ENCODE results near the gene KRT34. TPM values are rescaled to one million over a fixed set of nuclear protein-coding genes. Genes with fewer than 3 reads are reported as not detected.

KRT34 gene
- total RNA-seq, 2 experiments from 2014 or later = not detected

DNA sequence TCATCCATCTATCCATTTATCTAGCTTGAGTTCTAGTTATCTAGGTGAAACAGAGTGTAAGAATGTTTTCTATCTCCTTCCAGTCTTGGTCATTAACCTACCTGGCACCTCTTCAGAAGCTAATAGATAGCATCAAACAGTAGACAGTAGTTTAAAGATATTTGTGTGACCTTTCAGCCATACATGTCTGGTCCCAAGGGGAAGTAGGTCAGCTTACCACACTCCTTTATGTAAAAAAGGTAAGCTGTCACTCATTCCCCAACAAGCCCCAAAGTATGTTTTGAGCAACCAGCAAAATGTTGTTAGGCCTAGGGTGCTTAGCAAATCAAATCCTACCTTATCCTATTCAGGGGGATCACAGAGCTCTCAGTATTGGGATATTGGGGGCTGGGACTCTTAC lies 16.0 kb downstream of the KRT34 start:
- Histone ChIP-seq H3K36me3 (ENCODE audit: insufficient read depth, low read length) (no peaks in the 10 kb centered on the region), H3K4me3 (ENCODE audit: low read depth, low read length, poor library complexity, severe bottlenecking) (no peak overlapping the region), H3K9me3 (ENCODE audit: low read length) (no peaks in the 10 kb centered on the region), H3K4me1 (ENCODE audit: insufficient read depth, low read length, poor library complexity, severe bottlenecking) (no peaks in the 10 kb centered on the region), H3K4me2 (ENCODE audit: low read length) (no peak overlapping the region), H3K79me2 (ENCODE audit: insufficient read depth, low read depth, low read length) (no peaks in the 10 kb centered on the region), H3K9me2 (ENCODE audit: insufficient read depth, low read length) (no peaks in the 10 kb centered on the region), H2AFZ (ENCODE audit: low read length) (no peak overlapping the region), H3K27ac (ENCODE audit: low read depth, low read length, poor library complexity, severe bottlenecking) (no peak overlapping the region), H4K20me1 (ENCODE audit: insufficient read depth, low read length) (no peaks in the 10 kb centered on the region)
- DNase-seq (ENCODE audit: low spot score) = no peak
- intact Hi-C loops (cut with micrococcal nuclease; ENCODE audit: unreplicated experiment) = no loop called here
- TF ChIP-seq EZH2phosphoT487 (IDR thresholded peaks at IDR 0.05; ENCODE audit: borderline replicate concordance, low read depth, low read length) = no peak
- TF ChIP-seq, protein P1, sequence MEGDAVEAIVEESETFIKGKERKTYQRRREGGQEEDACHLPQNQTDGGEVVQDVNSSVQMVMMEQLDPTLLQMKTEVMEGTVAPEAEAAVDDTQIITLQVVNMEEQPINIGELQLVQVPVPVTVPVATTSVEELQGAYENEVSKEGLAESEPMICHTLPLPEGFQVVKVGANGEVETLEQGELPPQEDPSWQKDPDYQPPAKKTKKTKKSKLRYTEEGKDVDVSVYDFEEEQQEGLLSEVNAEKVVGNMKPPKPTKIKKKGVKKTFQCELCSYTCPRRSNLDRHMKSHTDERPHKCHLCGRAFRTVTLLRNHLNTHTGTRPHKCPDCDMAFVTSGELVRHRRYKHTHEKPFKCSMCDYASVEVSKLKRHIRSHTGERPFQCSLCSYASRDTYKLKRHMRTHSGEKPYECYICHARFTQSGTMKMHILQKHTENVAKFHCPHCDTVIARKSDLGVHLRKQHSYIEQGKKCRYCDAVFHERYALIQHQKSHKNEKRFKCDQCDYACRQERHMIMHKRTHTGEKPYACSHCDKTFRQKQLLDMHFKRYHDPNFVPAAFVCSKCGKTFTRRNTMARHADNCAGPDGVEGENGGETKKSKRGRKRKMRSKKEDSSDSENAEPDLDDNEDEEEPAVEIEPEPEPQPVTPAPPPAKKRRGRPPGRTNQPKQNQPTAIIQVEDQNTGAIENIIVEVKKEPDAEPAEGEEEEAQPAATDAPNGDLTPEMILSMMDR (conservative IDR thresholded peaks at IDR 0.05; ENCODE audit: low read length) = no peak
- POLR2A ChIA-PET = no interaction called here
- CTCF ChIA-PET (ENCODE audit: unreplicated experiment) = no interaction called here
- BruUV-seq (replicated peaks) = no TSS peak

DNA sequence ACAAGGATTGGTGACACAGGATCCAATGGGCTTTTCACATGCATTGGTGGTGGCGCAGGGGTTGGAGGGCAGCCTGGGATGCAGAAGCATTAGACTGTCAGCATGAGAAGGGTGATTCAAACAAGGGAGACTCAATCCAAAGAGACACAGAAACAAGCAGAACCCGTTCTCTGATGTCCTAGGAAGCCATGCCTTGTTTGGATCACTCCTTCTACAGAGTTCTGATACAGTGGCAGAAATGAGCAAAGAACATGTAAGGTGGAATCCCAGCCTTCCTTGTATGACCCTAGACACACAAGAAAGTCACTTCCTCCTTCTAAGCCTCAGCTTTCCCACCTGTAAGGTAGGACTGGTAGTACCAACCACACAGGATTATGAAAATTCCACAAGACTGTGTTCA lies 18.2 kb downstream of the KRT34 start:
- intact Hi-C loops (cut with micrococcal nuclease; ENCODE audit: unreplicated experiment) = no loop called here
- no peak for TF ChIP-seq EZH2phosphoT487 (IDR thresholded peaks at IDR 0.05; ENCODE audit: borderline replicate concordance, low read depth, low read length)
- TF ChIP-seq, protein P1 (conservative IDR thresholded peaks at IDR 0.05; ENCODE audit: low read length) = no peak
- DNase-seq (ENCODE audit: low spot score) = no peak
- no peaks in the 10 kb centered on the region for H3K9me3 ChIP-seq (ENCODE audit: low read length)
- H2AFZ ChIP-seq (ENCODE audit: low read length) = no peak overlapping the region
- H3K4me2 ChIP-seq (ENCODE audit: low read length) = no peak overlapping the region
- H3K79me2 ChIP-seq (ENCODE audit: insufficient read depth, low read depth, low read length) = no peaks in the 10 kb centered on the region
- ChIA-PET POLR2A (no interaction called here), CTCF (ENCODE audit: unreplicated experiment) (no interaction called here)
- H3K9me2 ChIP-seq (ENCODE audit: insufficient read depth, low read length) = no peaks in the 10 kb centered on the region
- H3K4me3 ChIP-seq (ENCODE audit: low read depth, low read length, poor library complexity, severe bottlenecking) = no peak overlapping the region
- no peaks in the 10 kb centered on the region for H3K4me1 ChIP-seq (ENCODE audit: insufficient read depth, low read length, poor library complexity, severe bottlenecking)
- no peaks in the 10 kb centered on the region for H4K20me1 ChIP-seq (ENCODE audit: insufficient read depth, low read length)
- no peaks in the 10 kb centered on the region for H3K36me3 ChIP-seq (ENCODE audit: insufficient read depth, low read length)
- no peak overlapping the region for H3K27ac ChIP-seq (ENCODE audit: low read depth, low read length, poor library complexity, severe bottlenecking)
- no TSS peak for BruUV-seq (replicated peaks)

DNA sequence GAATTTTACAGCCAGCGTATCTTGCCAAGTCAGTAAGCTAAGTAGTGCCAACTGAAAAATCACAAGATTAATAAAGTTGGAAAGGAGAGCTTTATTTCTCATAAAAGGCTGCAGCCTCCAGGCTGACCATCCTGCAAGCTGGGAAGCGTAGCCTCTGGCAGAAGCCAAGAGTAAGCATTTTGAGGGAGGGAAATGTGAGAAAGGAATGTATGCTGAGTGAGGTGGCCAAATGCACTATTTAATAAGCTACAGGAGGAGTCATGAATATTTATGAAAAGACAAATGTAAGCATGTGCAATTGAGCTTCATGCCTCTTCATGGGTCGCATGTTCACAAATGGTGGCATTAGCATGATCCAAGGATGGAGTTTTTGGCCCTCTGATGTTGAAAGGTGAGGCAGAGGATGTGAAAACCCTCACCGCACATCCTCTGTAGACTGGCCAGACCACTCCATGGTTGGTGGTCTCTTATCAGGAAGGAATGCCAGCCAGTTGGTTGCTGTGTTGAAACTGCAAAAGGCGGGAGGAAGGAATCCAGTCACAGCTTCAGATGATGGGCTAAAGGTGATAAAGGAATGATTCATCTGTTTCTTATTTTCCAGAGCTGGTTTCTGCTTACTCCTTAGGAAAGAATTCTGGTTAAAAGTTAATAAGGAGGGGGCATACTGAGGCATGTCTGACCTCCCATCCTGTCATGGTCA lies 21.7 kb downstream of the KRT34 start:
- Histone ChIP-seq H3K4me1 (ENCODE audit: insufficient read depth, low read length, poor library complexity, severe bottlenecking) (no peaks in the 10 kb centered on the region), H2AFZ (ENCODE audit: low read length) (no peak overlapping the region), H3K9me2 (ENCODE audit: insufficient read depth, low read length) (no peaks in the 10 kb centered on the region), H3K4me3 (ENCODE audit: low read depth, low read length, poor library complexity, severe bottlenecking) (no peak overlapping the region), H3K27ac (ENCODE audit: low read depth, low read length, poor library complexity, severe bottlenecking) (no peak overlapping the region), H4K20me1 (ENCODE audit: insufficient read depth, low read length) (no peaks in the 10 kb centered on the region), H3K79me2 (ENCODE audit: insufficient read depth, low read depth, low read length) (no peaks in the 10 kb centered on the region), H3K9me3 (ENCODE audit: low read length) (no peaks in the 10 kb centered on the region), H3K36me3 (ENCODE audit: insufficient read depth, low read length) (no peaks in the 10 kb centered on the region), H3K4me2 (ENCODE audit: low read length) (no peak overlapping the region)
- ChIA-PET POLR2A (no interaction called here), CTCF (ENCODE audit: unreplicated experiment) (interaction anchor here (0.6 kb wide), 1 partner anchor 793 kb away, joined by 3 read pairs; no protein-coding TSS in a partner anchor)
- intact Hi-C loops (cut with micrococcal nuclease; ENCODE audit: unreplicated experiment) = no loop called here
- TF ChIP-seq EZH2phosphoT487 (IDR thresholded peaks at IDR 0.05; ENCODE audit: borderline replicate concordance, low read depth, low read length) = no peak
- TF ChIP-seq, protein P1 (conservative IDR thresholded peaks at IDR 0.05; ENCODE audit: low read length) = no peak
- DNase-seq (ENCODE audit: low spot score) = no peak
- BruUV-seq (replicated peaks) = no TSS peak

All from OCI-LY7 (cell line).